Measurements from ENCODE around the gene SFMBT2.
A peak's percentile ranks its signal among the peaks of the same experiment; 100 is the strongest.

SFMBT2 gene

DNA sequence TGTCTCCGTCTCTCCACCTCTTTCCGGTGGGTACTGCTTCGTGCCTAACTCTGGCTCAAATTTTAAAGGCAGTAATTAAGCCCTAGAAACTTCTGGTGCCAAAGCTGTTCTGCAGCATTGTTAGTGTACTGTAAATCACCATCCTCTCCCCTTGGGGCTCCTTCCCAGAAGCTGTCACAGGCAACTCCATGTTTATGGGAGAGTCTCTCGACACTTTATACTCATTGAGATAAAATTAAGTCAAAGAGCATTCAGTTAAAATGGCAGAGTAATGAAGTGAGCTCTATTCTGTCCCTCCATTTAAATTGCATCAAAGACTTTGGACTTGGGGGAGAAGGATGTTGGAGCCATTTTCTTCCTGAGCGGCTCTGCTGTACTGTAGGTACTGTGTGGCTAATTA, 274.8 kb downstream of the SFMBT2 start:
- TF ChIP-seq JUND (IDR thresholded peaks at IDR 0.05; ENCODE audit: low read depth), result no peak
- DNase-seq (ENCODE audit: low read depth in 1 of 2, low spot score in 1 of 2), result no peak

GRCh38 chr10:7135188-7135587, 275.6 kb downstream of the SFMBT2 start:
- no peak for TF ChIP-seq JUND (IDR thresholded peaks at IDR 0.05; ENCODE audit: low read depth)
- no peak for DNase-seq (ENCODE audit: low read depth in 1 of 2, low spot score in 1 of 2)
- in situ Hi-C loops (cut with HindIII; ENCODE audit: low pct_unique_long_range_greater_than_20kb, low sequenced_read_pairs), result no loop called here

More for the DNA sequence above, 274.8 kb downstream of the SFMBT2 start:
- in situ Hi-C loops (cut with HindIII; ENCODE audit: low pct_unique_long_range_greater_than_20kb, low sequenced_read_pairs), result no loop called here

DNA sequence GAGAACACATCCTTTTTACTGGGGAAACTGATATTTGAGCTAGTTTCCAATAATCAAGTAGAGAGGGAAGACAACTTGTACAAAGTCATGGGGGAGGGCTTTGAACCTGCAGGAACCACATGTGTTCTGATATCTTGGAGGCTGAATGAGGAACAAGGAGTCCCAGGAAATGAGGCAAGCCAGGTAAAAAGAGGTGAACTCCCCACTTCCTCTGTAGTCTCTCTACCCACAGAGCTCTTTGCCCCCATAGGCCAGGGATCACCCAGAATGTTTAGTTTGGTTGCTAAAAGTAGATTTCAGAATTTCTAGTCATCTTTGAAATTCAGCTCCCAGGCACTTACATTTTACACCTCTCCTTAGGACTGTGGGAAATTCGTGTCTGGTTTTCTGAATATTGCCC, 276.4 kb downstream of the SFMBT2 start:
- TF ChIP-seq JUND (IDR thresholded peaks at IDR 0.05; ENCODE audit: low read depth), result no peak
- in situ Hi-C loops (cut with HindIII; ENCODE audit: low pct_unique_long_range_greater_than_20kb, low sequenced_read_pairs), result no loop called here
- no peak for DNase-seq (ENCODE audit: low read depth in 1 of 2, low spot score in 1 of 2)

DNA sequence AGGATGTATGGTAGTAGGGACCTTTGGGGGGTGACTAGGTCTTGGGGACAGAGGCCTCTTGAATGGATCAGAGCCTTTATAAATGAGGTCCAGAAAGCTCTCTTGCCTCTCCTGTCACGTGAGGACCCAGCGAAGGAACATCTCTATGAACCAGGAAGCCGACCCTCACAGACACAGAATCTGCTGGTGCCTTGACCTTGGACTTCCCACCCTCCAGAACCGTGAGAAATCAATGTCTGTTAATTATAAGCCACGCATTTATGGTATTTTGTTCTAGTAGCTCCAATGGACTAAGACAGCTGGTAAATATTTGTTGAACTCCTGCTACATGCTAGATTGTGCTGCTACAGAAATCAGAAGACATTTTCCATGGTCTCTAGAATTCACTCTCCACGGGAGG, 276.9 kb downstream of the SFMBT2 start:
- TF ChIP-seq JUND (IDR thresholded peaks at IDR 0.05; ENCODE audit: low read depth), result no peak
- DNase-seq (ENCODE audit: low read depth in 1 of 2, low spot score in 1 of 2), result no peak
- in situ Hi-C loops (cut with HindIII; ENCODE audit: low pct_unique_long_range_greater_than_20kb, low sequenced_read_pairs), result no loop called here

DNA sequence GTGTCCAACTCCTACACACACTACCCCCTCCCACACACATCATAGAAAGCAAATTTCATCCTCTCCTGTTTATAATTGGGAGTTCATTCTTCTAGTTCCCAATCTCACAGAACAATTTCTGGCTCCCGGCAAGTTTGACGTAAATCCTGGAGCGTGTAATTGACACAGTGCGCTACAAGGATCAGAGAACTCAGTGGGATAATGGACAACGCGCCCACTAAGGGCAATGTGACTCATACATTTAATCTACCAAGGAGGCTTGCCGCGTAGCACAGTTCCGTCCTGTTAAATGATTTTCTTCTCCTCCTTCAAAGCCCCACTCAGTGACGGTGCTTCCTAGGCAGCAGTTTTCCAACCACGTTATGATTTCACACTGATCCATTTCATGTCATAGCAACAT, 277.6 kb downstream of the SFMBT2 start:
- DNase-seq (ENCODE audit: low read depth in 1 of 2, low spot score in 1 of 2), result no peak
- in situ Hi-C loops (cut with HindIII; ENCODE audit: low pct_unique_long_range_greater_than_20kb, low sequenced_read_pairs), result no loop called here
- TF ChIP-seq JUND (IDR thresholded peaks at IDR 0.05; ENCODE audit: low read depth), result no peak

- TF ChIP-seq JUND (IDR thresholded peaks at IDR 0.05; ENCODE audit: low read depth), result no peak
- in situ Hi-C loops (cut with HindIII; ENCODE audit: low pct_unique_long_range_greater_than_20kb, low sequenced_read_pairs), result no loop called here
- no peak for DNase-seq (ENCODE audit: low read depth in 1 of 2, low spot score in 1 of 2)
These were observed 280.5 kb downstream of the SFMBT2 start for GRCh38 chr10:7130191-7130911.

- no peak for TF ChIP-seq JUND (IDR thresholded peaks at IDR 0.05; ENCODE audit: low read depth)
- DNase-seq (ENCODE audit: low read depth in 1 of 2, low spot score in 1 of 2), result no peak
- in situ Hi-C loops (cut with HindIII; ENCODE audit: low pct_unique_long_range_greater_than_20kb, low sequenced_read_pairs), result no loop called here
These were observed 287.1 kb downstream of the SFMBT2 start for GRCh38 chr10:7123774-7124173.

DNA sequence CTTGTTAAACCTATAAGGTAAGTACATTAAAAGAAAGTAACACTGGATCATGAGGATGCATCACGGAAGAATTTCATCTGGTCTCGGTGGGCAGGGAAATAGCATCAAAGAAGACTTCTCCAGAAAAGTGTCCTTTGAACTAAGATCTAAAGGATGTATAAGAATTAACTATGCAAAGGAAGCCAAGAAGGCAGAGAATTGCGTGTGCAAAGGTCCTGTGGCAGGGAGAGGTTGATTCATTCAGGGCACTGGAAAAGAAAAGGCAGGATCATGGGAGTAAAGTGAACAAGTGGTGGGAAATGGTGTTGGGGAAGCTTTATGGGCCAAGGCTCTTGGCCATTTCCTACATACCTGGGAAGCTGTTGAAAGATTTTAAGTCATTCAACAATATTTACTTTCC, 288.3 kb downstream of the SFMBT2 start:
- no peak for TF ChIP-seq JUND (IDR thresholded peaks at IDR 0.05; ENCODE audit: low read depth)
- no peak for DNase-seq (ENCODE audit: low read depth in 1 of 2, low spot score in 1 of 2)
- in situ Hi-C loops (cut with HindIII; ENCODE audit: low pct_unique_long_range_greater_than_20kb, low sequenced_read_pairs), result no loop called here

- TF ChIP-seq JUND (IDR thresholded peaks at IDR 0.05; ENCODE audit: low read depth), result no peak
- in situ Hi-C loops (cut with HindIII; ENCODE audit: low pct_unique_long_range_greater_than_20kb, low sequenced_read_pairs), result no loop called here
- DNase-seq (ENCODE audit: low read depth in 1 of 2, low spot score in 1 of 2), result peak; percentile 43 to 77
These were observed 289.6 kb downstream of the SFMBT2 start for GRCh38 chr10:7121154-7121797.

DNA sequence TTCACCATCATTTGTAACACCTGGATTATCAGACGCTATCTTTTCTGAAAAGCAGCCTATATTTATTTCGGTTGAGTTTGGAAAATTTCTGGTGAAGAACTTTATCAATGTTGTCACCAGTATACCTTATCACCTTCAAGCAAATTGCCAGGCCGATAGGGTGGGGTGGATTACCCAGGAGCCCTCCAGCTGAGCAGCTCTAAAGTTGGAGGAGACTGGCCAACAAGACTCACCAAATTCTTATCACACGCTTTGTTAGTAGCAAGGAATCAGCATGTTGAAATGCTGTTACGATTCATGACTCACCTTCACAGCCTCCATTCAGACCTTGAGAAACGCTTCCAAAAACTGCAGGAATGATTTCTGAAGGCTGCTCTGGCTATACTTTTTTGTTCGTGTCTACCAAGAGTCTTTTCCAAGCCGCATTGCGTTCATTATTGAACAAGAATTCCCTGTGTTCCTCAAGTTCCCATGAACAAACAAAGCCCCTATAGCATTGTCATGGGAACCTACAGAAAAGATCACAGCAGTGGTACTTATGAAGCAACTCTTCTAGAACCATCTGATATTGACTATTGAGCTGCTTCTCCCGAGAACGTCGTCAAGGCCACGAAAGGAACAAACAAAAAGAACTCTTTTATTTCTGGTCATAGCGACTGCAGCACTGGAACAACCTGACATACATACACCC, 291.4 kb downstream of the SFMBT2 start:
- in situ Hi-C loops (cut with HindIII; ENCODE audit: low pct_unique_long_range_greater_than_20kb, low sequenced_read_pairs), result no loop called here
- TF ChIP-seq JUND (IDR thresholded peaks at IDR 0.05; ENCODE audit: low read depth), result no peak

DNA sequence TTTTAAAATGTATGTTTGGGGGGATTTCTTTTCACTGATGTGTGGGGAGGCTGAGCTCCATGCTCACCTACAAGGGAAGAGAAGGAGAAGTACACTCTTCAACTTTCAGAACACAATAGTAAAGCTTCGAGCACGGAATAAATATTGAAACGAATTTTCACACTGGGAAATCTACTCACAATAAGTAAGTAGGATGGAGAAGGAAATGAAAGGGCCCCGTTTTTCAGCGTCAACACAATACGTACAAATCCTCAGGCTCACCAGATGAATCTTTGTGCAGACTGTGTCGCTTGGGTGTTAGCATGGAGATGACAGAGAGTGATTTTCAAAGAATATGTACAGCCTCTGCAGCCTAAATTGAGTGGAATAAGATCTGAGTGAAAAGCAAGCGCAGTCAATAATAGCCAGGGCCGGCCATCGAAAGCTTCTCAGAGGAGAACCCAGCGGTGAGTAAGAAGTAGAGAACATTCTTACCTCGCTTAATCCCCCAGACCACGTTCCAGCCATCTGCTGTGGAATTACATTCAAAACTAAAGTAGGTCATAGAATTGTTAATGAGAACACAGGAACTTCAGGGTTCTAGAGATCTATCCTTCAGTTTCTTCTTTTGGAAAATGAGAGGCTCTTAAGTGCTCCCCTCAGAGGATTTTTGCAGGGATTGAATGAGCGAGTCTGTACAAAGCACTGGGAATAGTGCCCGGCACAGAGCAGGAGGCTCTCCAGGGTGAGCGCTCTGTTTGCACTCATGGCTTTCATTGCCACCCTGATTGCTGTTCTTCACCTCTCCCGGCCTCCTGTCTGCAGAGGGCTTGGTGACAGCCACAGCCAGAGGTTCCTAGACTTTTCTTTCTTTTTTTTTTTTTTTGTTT, 292.8 kb downstream of the SFMBT2 start:
- in situ Hi-C loops (cut with HindIII; ENCODE audit: low pct_unique_long_range_greater_than_20kb, low sequenced_read_pairs), result no loop called here
- DNase-seq (ENCODE audit: low read depth in 1 of 2, low spot score in 1 of 2), result no peak
- no peak for TF ChIP-seq JUND (IDR thresholded peaks at IDR 0.05; ENCODE audit: low read depth)

More for the DNA sequence above, 291.4 kb downstream of the SFMBT2 start:
- DNase-seq (ENCODE audit: low read depth in 1 of 2, low spot score in 1 of 2), result no peak

GRCh38 chr10:7117177-7117799, 293.5 kb downstream of the SFMBT2 start:
- DNase-seq (ENCODE audit: low read depth in 1 of 2, low spot score in 1 of 2), result no peak
- in situ Hi-C loops (cut with HindIII; ENCODE audit: low pct_unique_long_range_greater_than_20kb, low sequenced_read_pairs), result no loop called here
- no peak for TF ChIP-seq JUND (IDR thresholded peaks at IDR 0.05; ENCODE audit: low read depth)
